K562 (cell line): ENCODE data around the gene CPED1. TPM values are rescaled to one million over a fixed set of nuclear protein-coding genes. Genes with fewer than 3 reads are reported as not detected.

Experiments
- ARHGAP35 ChIP-seq: fragments of 450-650 bp; IDR thresholded peaks from 2 replicates; pipeline ENCODE4 v1.6.1; 2018; ENCODE audit not compliant: partially characterized antibody
- CBX5 ChIP-seq: IDR thresholded peaks from 2 replicates; pipeline ENCODE4 v1.6.1; 2014; ENCODE audit warnings: low read depth, borderline replicate concordance
- ETS2 ChIP-seq: IDR thresholded peaks from 2 replicates; pipeline ENCODE4 v1.6.1; 2016; ENCODE audit warnings: borderline replicate concordance, missing genetic modification characterization, mild to moderate bottlenecking, moderate library complexity, missing compliant biosample characterization; ENCODE audit not compliant: poor library complexity, severe bottlenecking
- FOXA1 ChIP-seq: fragments of 450-650 bp; IDR thresholded peaks from 2 replicates; pipeline ENCODE4 v1.6.1; 2016; ENCODE audit warnings: mild to moderate bottlenecking, borderline replicate concordance
- HIVEP1 ChIP-seq: fragments of 250-450 bp; sonication (Bioruptor Pico); IDR thresholded peaks from 2 replicates; pipeline ENCODE4 v1.4.0; 2020; ENCODE audit warnings: mild to moderate bottlenecking
- HNRNPLL ChIP-seq: fragments of 200-400 bp; formaldehyde crosslinking; IDR thresholded peaks from 2 replicates; pipeline ENCODE4 v1.6.1; 2017; ENCODE audit warnings: low read length, low read depth, mild to moderate bottlenecking; ENCODE audit not compliant: poor library complexity, severe bottlenecking
- HOXB6 ChIP-seq: fragments of 250-450 bp; sonication (Bioruptor Pico); IDR thresholded peaks from 2 replicates; pipeline ENCODE4 v1.5.1; 2022; ENCODE audit warnings: mild to moderate bottlenecking, borderline replicate concordance
- MXD1 ChIP-seq: fragments of 250-450 bp; sonication (Bioruptor Pico); IDR thresholded peaks from 2 replicates; pipeline ENCODE4 v1.8.0; 2021; ENCODE audit warnings: borderline replicate concordance, mild to moderate bottlenecking, moderate library complexity; ENCODE audit not compliant: poor library complexity, severe bottlenecking
- POLR3A ChIP-seq: IDR thresholded peaks from 2 replicates; pipeline ENCODE4 v1.6.1; 2011; ENCODE audit warnings: borderline replicate concordance, mild to moderate bottlenecking, moderate library complexity; ENCODE audit not compliant: insufficient read length, insufficient read depth; ENCODE audit errors: extremely low read depth
- POLR3G ChIP-seq: IDR thresholded peaks from 2 replicates; pipeline ENCODE4 v1.6.1; 2011; ENCODE audit not compliant: insufficient read length, insufficient replicate concordance; ENCODE audit errors: extremely low read depth
- RBM15 ChIP-seq: fragments of 200-400 bp; formaldehyde crosslinking; IDR thresholded peaks from 2 replicates; pipeline ENCODE4 v1.6.1; 2018; ENCODE audit warnings: mild to moderate bottlenecking, low read length, moderate library complexity; ENCODE audit not compliant: insufficient read depth
- SIX5 ChIP-seq, 2 experiments: IDR thresholded peaks; 2 replicates each; pipeline ENCODE4 v1.6.1; 2011; ENCODE audit warnings: low read length in 2 of 2, borderline replicate concordance in 1 of 2, low read depth in 1 of 2, mild to moderate bottlenecking in 1 of 2, moderate library complexity in 1 of 2; ENCODE audit not compliant: insufficient read depth in 1 of 2
- SMARCA5 ChIP-seq: fragments of 450-650 bp; IDR thresholded peaks from 2 replicates; pipeline ENCODE4 v1.6.1; 2016
- SNAPC5 ChIP-seq: fragments of 250-450 bp; sonication (Bioruptor Pico); IDR thresholded peaks from 2 replicates; pipeline ENCODE4 v1.8.0; 2021; ENCODE audit warnings: moderate library complexity, mild to moderate bottlenecking, inconsistent platforms
- SREBF2 ChIP-seq: sonication (generic); formaldehyde crosslinking; IDR thresholded peaks from 2 replicates; pipeline ENCODE4 v1.4.0; 2020; ENCODE audit warnings: mild to moderate bottlenecking, missing genetic modification reagents
- TBL1XR1 ChIP-seq, 2 experiments: IDR thresholded peaks; 2 replicates each; pipeline ENCODE4 v1.6.1; 2012; ENCODE audit warnings: improper control_type of control experiment in 2 of 2, low read length in 2 of 2, mild to moderate bottlenecking in 1 of 2
- TCF15 ChIP-seq: fragments of 250-450 bp; sonication (Bioruptor Pico); IDR thresholded peaks from 2 replicates; pipeline ENCODE4 v1.8.0; 2022; ENCODE audit warnings: moderate library complexity, mild to moderate bottlenecking, inconsistent platforms
- TCF7L2 ChIP-seq: fragments of 150-350 bp; IDR thresholded peaks from 2 replicates; pipeline ENCODE4 v1.6.1; 2016; ENCODE audit warnings: low read depth, mild to moderate bottlenecking, low read length, moderate library complexity
- ZNF217 ChIP-seq: sonication (generic); formaldehyde crosslinking; IDR thresholded peaks from 2 replicates; pipeline ENCODE4 v1.8.0; 2022; ENCODE audit warnings: mild to moderate bottlenecking, missing genetic modification reagents
- polyA plus RNA-seq, 8 experiments: library from polyadenylated mRNA; depleted of rRNA in 4 of 8; stranded (reverse) in 5 of 8; unstranded in 3 of 8; fragments of >200 nt; fragmentation: Nextera tagmentation in 2 of 8; fragmentation: Illumina TruSeq in 1 of 8; extraction: Ambion mirVana in 2 of 8; extraction: Trizol in 1 of 8; gene quantifications; 2 replicates each; pipeline versions ENCODE4 v1.2.1 to v1.2.3, GENCODE V29; 2011 to 2014; ENCODE audit warnings: inconsistent platforms in 1 of 8, missing spikeins in 1 of 8
- total RNA-seq, 7 experiments: library from RNA; depleted of rRNA in 6 of 7; stranded (reverse); fragments of >200 nt in 6 of 7; fragmentation: Illumina TruSeq in 2 of 7; extraction: Trizol in 2 of 7; gene quantifications; 2 replicates each; pipeline versions ENCODE4 v1.2.1 to v1.2.3, GENCODE V29; 2011 to 2021; ENCODE audit warnings: low replicate concordance in 1 of 7
- TF ChIP-seq, protein P1 (sequence below): sonication (generic); formaldehyde crosslinking; IDR thresholded peaks from 2 replicates; pipeline ENCODE4 v1.8.1; 2023; ENCODE audit warnings: mild to moderate bottlenecking, missing genetic modification reagents, moderate library complexity
- TF ChIP-seq, protein P2 (sequence below): sonication (generic); formaldehyde crosslinking; IDR thresholded peaks from 2 replicates; pipeline ENCODE4 v1.8.0; 2022; ENCODE audit warnings: mild to moderate bottlenecking, missing genetic modification reagents, borderline replicate concordance
- TF ChIP-seq, protein P3 (sequence below): sonication (generic); formaldehyde crosslinking; IDR thresholded peaks from 2 replicates; pipeline ENCODE4 v1.9.0; 2022; ENCODE audit warnings: mild to moderate bottlenecking, missing genetic modification reagents

The CPED1 gene
- total and polyA plus RNA-seq, 9 of the 15 experiments (the other 6 are each of a cell fraction or from before 2014, with no cell fraction given) = 195 to 393 (median 290) TPM

DNA sequence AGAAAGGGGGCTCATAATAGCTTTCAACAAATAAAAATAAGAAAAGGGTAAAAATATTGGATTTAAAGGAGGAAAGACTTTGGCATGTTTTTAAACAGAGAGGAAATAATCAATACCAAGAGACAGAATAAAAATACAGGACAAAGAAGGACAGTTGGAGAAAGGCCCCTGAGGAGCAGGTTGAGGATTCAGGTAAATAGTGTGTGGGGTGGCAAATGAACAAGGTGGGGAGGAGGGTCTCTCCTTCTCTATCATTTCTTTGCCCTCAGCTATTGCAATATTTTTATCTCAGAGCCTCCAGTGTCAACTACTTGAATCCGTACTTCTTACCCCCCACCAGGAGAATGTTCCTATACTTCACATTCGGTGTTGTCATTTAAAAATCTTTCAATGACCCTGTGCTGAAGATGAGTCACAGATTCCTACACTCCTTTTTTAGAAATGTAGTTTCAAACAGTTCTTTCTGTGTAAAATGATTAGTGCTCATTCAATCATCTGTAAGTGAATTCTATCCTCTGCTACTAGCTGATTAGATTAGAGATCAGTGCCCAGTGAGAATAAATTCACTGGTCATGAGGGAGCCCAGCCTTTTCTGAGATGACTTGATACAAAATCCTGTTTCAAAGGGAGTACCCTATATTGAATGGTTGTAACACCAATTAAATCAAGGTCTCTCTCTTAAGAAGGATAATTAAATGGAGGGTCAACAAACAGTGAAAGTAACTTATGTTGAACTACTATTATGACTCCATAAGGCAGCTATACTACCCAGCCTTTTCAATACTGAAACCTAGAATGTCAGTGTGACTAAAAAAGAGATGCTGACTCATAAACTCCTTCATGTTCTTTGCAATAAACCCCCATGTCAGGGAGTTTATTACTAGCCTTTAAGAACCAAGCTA is 289.9 kb downstream of the CPED1 start (continued):
- TF ChIP-seq HIVEP1 (CRISPR knock-in tag) (no peak), ETS2 (tag) (no peak), HOXB6 (CRISPR knock-in tag) (no peak), TCF7L2 (no peak), HNRNPLL (no peak), SMARCA5 (no peak), SREBF2 (CRISPR knock-in tag) (no peak), SNAPC5 (CRISPR knock-in tag) (no peak), TBL1XR1 (IDR thresholded peaks at IDR 0.05; ENCODE audit: low read length in 2 of 2) (peak in 1 of 2 experiments; percentile 74; a peak in 2 of 4 replicates), CBX5 (no peak), SIX5 (IDR thresholded peaks at IDR 0.05; ENCODE audit: borderline replicate concordance in 1 of 2, insufficient read depth in 1 of 2, low read depth in 1 of 2, low read length in 2 of 2) (no peak), POLR3A (no peak), FOXA1 (no peak), ZNF217 (CRISPR knock-in tag) (no peak), RBM15 (no peak), TCF15 (no peak), POLR3G (no peak), ARHGAP35 (no peak), MXD1 (CRISPR knock-in tag) (no peak)
- TF ChIP-seq, protein P1, sequence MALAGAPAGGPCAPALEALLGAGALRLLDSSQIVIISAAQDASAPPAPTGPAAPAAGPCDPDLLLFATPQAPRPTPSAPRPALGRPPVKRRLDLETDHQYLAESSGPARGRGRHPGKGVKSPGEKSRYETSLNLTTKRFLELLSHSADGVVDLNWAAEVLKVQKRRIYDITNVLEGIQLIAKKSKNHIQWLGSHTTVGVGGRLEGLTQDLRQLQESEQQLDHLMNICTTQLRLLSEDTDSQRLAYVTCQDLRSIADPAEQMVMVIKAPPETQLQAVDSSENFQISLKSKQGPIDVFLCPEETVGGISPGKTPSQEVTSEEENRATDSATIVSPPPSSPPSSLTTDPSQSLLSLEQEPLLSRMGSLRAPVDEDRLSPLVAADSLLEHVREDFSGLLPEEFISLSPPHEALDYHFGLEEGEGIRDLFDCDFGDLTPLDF = no peak
- TF ChIP-seq, protein P2, sequence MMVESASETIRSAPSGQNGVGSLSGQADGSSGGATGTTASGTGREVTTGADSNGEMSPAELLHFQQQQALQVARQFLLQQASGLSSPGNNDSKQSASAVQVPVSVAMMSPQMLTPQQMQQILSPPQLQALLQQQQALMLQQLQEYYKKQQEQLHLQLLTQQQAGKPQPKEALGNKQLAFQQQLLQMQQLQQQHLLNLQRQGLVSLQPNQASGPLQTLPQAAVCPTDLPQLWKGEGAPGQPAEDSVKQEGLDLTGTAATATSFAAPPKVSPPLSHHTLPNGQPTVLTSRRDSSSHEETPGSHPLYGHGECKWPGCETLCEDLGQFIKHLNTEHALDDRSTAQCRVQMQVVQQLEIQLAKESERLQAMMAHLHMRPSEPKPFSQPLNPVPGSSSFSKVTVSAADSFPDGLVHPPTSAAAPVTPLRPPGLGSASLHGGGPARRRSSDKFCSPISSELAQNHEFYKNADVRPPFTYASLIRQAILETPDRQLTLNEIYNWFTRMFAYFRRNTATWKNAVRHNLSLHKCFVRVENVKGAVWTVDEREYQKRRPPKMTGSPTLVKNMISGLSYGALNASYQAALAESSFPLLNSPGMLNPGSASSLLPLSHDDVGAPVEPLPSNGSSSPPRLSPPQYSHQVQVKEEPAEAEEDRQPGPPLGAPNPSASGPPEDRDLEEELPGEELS = no peak
- TF ChIP-seq, protein P3, sequence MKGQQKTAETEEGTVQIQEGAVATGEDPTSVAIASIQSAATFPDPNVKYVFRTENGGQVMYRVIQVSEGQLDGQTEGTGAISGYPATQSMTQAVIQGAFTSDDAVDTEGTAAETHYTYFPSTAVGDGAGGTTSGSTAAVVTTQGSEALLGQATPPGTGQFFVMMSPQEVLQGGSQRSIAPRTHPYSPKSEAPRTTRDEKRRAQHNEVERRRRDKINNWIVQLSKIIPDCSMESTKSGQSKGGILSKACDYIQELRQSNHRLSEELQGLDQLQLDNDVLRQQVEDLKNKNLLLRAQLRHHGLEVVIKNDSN (CRISPR knock-in tag) = no peak
